BJ (cell line): ENCODE measurements around the gene ZNF683. TPM values are rescaled to one million over a fixed set of nuclear protein-coding genes. Genes with fewer than 3 reads are reported as not detected.

Experiments
- CTCF ChIA-PET: fragments of 350-600 bp; formaldehyde crosslinking; extraction: SDS; loops from one replicate; lab custom pipeline; 2021; ENCODE audit warnings: antibody characterized with exemption, inconsistent platforms; lab: Yijun Ruan, JAX
- POLR2A ChIA-PET: fragments of 300-600 bp; sonication (Branson Sonifier 250); formaldehyde crosslinking; extraction: SDS; loops from one replicate; lab custom pipeline; 2021; ENCODE audit warnings: antibody characterized with exemption; lab: Charles Lee
- DNase-seq: peaks from one replicate; pipeline ENCODE4 v3.0.0-alpha.2; 2011; ENCODE audit warnings: low read depth
- H3K27me3 ChIP-seq: 2 replicates; pipeline ENCODE4 v1.6.0; 2011; ENCODE audit warnings: low read length; ENCODE audit not compliant: control insufficient read depth, insufficient read depth
- H3K36me3 ChIP-seq: 2 replicates; pipeline ENCODE4 v1.5.1; 2011; ENCODE audit warnings: low read length; ENCODE audit not compliant: control insufficient read depth, insufficient read depth
- H3K4me3 ChIP-seq: 2 replicates; pipeline ENCODE4 v1.5.1; 2011; ENCODE audit warnings: low read depth, mild to moderate bottlenecking, control low read depth, low read length
- CTCF ChIP-seq: IDR thresholded peaks from 2 replicates; pipeline ENCODE4 v1.5.1; 2011; ENCODE audit warnings: low read depth, mild to moderate bottlenecking, control low read depth, inconsistent platforms, low read length, moderate library complexity; ENCODE audit not compliant: insufficient read depth
- polyA plus RNA-seq: library from polyadenylated mRNA; depleted of rRNA; stranded (reverse); fragments of >200 nt; gene quantifications from 2 replicates; pipeline ENCODE4 v1.2.3, GENCODE V29; 2011

ZNF683 gene
- polyA plus RNA-seq, 1 experiment = not detected

- Histone ChIP-seq H3K27me3 (peaks cover 21% of the 10 kb centered on the region), H3K36me3 (no peaks in the 10 kb centered on the region), H3K4me3 (no peak overlapping the region)
- DNase-seq = no peak
- CTCF ChIA-PET = interaction anchor here (0.5 to 5.3 kb wide), 21 partner anchors 11 to 1153 kb away, joined by 3 to 78 read pairs (median 6); partner anchors contain the start of gene CRYBG2
- POLR2A ChIA-PET = no interaction called here
- TF ChIP-seq CTCF = no peak
These were observed 7.6 kb downstream of the ZNF683 start for GRCh38 chr1:26364956-26365355.

- ChIA-PET POLR2A (no interaction called here), CTCF (interaction anchor here (0.7 to 5.3 kb wide), 31 partner anchors 9 to 503 kb away, joined by 3 to 78 read pairs (median 4); partner anchors contain the start of genes CRYBG2, DHDDS and ZNF593)
- no peak for DNase-seq
- peaks cover 24% of the 10 kb centered on the region for H3K27me3 ChIP-seq
- peak; percentile 99 for TF ChIP-seq CTCF
- H3K36me3 ChIP-seq = no peaks in the 10 kb centered on the region
- no peak overlapping the region for H3K4me3 ChIP-seq
These were observed 8.8 kb downstream of the ZNF683 start for GRCh38 chr1:26363549-26364448.

- Histone ChIP-seq H3K27me3 (peaks cover 26% of the 10 kb centered on the region), H3K36me3 (no peaks in the 10 kb centered on the region), H3K4me3 (no peak overlapping the region)
- DNase-seq = no peak
- no peak for TF ChIP-seq CTCF
- CTCF ChIA-PET = interaction anchor here (0.9 to 5.3 kb wide), 9 partner anchors 9 to 193 kb away, joined by 3 to 78 read pairs (median 5); partner anchors contain the start of genes CEP85 and ZNF593
- POLR2A ChIA-PET = no interaction called here
These were observed 10.2 kb downstream of the ZNF683 start for GRCh38 chr1:26362331-26362730.

GRCh38 chr1:26361605-26362122 is 10.9 kb downstream of the ZNF683 start:
- no peak for TF ChIP-seq CTCF
- no peaks in the 10 kb centered on the region for H3K36me3 ChIP-seq
- peaks cover 26% of the 10 kb centered on the region for H3K27me3 ChIP-seq
- ChIA-PET POLR2A (interaction anchor here (0.6 kb wide), 1 partner anchor 78 kb away, joined by 3 read pairs; no protein-coding TSS in a partner anchor), CTCF (interaction anchor here (0.9 to 5.3 kb wide), 10 partner anchors 10 to 192 kb away, joined by 3 to 78 read pairs (median 5); partner anchors contain the start of genes CEP85 and ZNF593)
- DNase-seq = no peak
- no peak overlapping the region for H3K4me3 ChIP-seq
